Amygdala (tissue), 56 donors: Measurements from ENCODE around the gene PRR20G.

Experiments used
- DNase-seq, 56 donors: peaks; one replicate each; lab custom pipeline; 2025; lab: John Stamatoyannopoulos, UW

The PRR20G gene

GRCh38 chr3:127264794-127265514 is 22.9 kb downstream of the PRR20G start:
- no peak for DNase-seq

DNA sequence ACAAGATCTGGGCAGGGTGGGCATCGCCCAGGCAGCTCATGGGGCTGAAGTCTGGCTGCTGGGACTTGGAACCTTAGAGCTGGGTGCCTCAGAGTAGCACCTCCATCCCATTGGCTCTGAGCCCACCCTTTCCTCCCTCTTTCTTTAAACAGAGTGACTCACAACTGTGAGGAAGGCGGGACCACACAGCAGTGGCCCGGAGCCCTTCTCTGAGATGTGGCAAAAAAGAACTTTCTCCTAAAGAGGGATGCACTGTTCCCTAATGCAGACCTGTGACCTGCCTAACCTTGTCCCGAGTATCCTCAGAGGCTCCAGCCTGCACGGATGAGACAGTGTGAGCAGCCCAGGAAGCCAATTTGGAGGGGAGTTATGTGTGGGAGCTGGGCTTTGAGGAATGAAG is 23.6 kb downstream of the PRR20G start:
- no peak for DNase-seq

GRCh38 chr3:127263586-127264231 is 24.1 kb downstream of the PRR20G start:
- peak in 26 of 56 donors; percentile 4 to 75 (median 36) for DNase-seq

- DNase-seq, result no peak
Measured at GRCh38 chr3:127263037-127263436, 24.8 kb downstream of the PRR20G start.

- DNase-seq, result no peak
Measured at GRCh38 chr3:127262533-127262932, 25.3 kb downstream of the PRR20G start.

DNA sequence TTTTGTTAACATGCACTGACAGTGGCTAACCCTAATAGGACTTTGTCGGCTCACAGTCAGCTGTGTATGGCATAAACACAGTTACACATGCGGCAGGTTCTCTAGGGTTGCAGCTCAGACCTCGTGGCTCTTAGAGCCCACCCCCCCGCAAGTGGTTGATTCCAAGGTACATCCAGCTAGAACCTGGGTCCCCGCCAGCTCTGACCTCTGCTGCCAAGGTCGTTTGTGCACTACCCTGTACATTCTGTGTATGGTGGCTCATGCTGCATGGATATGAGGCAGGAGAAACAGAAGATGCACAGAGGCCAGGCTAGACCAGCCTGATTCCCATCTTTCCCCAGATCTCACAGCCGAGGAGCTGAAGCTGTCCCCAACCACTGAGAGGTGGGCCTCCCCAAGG is 25.9 kb downstream of the PRR20G start:
- DNase-seq, result no peak

- DNase-seq, result peak in 3 of 56 donors; percentile 8 to 34 (median 16)
Measured at GRCh38 chr3:127260826-127261555, 26.9 kb downstream of the PRR20G start.

DNA sequence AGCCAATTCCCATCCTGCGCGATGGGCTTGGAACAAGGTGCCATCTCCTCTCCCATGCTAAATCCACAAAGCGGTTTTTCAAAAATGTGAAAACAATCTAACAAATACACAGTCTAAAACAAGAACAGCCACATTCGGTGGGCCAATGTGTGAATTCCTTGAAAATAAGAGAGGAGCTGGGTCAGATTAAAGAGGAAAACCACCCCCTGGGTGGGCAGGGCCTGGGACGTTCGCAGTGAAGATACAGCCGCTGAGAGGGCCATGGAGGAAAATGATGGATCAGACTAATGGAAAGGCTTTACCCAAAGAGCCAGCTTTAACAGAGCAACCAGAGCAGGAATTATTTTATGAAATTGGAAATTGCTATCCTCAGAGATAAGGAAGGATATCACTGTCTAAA is 27.4 kb downstream of the PRR20G start:
- DNase-seq, result no peak

DNA sequence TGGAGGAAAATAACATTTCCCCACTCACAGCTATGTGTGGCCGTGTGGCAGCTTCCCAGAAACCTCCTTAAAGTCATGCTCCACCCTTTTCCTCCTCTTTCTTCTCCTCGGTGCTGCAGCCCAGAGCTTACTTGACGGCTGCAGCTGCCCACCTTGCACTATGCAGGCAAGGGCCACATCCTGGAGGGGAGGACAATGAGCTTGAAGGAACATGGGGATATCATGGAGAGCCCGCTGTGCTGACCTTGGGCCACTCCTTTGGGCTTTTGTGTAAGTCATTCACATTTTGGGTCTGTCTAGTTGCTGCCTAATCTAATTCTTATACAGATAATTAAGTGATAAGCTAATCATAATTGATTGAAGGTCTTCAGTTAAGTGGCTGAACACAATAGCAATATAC is 28.0 kb downstream of the PRR20G start:
- no peak for DNase-seq

DNA sequence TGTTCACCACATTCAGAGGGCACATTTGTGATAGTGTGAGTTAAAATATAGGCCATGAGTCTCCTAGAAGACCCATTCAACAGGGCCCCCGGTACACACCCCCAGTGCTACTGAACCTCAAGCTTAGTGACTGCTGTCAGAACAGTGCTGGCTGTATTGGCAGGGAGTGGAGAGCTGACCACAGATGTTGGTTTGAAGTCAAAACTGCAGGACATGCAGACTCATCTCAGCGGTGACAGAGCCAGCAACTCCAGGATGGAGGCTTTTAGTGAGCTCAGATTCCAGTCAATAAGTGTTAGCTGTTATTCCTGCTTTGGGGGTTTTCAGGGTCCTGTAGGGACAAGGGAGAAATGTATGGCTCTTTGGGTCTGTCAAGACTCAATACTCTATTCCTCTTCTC is 29.1 kb downstream of the PRR20G start:
- no peak for DNase-seq

DNA sequence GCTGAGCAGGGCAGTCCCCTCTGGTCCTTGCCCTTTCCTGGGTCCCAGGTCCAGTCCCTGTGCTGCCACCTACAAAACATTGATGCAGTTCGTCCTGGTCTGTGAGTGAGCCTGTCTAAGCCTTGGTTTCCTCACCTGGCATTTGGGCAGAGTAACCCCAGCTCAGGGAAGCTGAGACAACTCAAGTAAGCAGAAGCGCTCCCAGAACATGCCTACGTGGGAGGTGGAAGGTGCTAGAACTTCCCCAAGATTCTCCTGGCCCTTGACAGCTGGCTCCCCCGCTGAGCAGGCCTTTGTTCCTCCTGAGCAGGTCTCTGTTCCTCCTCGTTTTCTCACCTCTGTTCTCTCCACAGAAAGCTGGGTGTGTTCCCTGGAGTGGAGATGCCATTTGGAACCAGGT is 30.5 kb downstream of the PRR20G start:
- no peak for DNase-seq

GRCh38 chr3:127256733-127257271 is 31.0 kb downstream of the PRR20G start:
- no peak for DNase-seq

GRCh38 chr3:127256138-127256537 is 31.7 kb downstream of the PRR20G start:
- no peak for DNase-seq

GRCh38 chr3:127255516-127255915 is 32.3 kb downstream of the PRR20G start:
- no peak for DNase-seq

GRCh38 chr3:127254730-127255129 is 33.1 kb downstream of the PRR20G start:
- no peak for DNase-seq

- no peak for DNase-seq
Measured at GRCh38 chr3:127254033-127254644, 33.7 kb downstream of the PRR20G start.

GRCh38 chr3:127253491-127253890 is 34.4 kb downstream of the PRR20G start:
- no peak for DNase-seq

DNA sequence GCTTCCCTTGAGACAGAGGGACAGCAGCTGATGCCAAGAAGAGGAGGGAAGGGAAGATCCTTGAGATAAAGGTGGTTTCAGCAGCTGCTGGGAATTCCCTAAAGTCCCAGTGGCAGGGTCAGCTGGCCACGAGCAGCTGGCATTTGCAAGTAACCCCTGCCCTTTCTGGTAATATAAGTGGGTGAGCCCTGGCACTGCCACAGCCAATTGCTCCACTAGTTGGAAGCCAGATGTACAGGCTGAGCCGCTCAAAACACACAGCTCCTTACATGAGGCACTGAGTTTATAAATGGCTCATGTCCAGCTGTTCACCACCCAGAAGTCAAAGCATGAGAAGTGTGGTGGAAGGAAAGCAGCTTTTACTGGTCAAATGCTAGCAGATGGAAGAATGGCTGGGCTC is 35.4 kb downstream of the PRR20G start:
- DNase-seq, result no peak

DNA sequence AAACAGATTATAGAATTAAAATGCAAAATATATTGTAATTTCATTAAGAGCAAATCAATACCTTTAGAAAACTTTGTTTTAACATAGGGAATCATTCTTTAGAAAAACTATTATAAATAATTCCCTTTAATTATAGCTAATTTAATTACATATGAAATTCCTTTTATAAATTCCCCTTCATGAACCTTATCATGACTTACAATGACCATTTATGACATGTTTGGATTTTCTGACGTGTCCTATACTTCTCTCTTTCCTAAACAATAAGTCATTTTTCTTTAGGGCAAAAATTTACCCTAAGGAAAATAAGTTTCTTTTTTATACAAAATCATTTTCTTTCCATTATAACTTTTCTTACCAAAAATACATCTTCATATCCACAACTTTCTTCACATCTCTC is 37.8 kb downstream of the PRR20G start:
- no peak for DNase-seq

- DNase-seq, result no peak
Measured at GRCh38 chr3:127247292-127247691, 40.6 kb downstream of the PRR20G start.

GRCh38 chr3:127238602-127239001 is 49.2 kb downstream of the PRR20G start:
- no peak for DNase-seq
